CD4-positive, alpha-beta T cell treated with Interleukin-17A for 1 hour (primary cell): ENCODE measurements around the gene FHIT.
A peak's percentile ranks its signal among the peaks of the same experiment; 100 is the strongest.

Experiments used
- DNase-seq: peaks from one replicate; pipeline ENCODE4 v3.0.0-alpha.2; 2020

FHIT gene

GRCh38 chr3:59839810-59840515 lies 1411.3 kb downstream of the FHIT start:
- DNase-seq: peak; percentile 15

- no peak for DNase-seq
These were observed 1412.0 kb downstream of the FHIT start for GRCh38 chr3:59839283-59839682.

- DNase-seq: no peak
These were observed 1414.7 kb downstream of the FHIT start for GRCh38 chr3:59836531-59836930.

GRCh38 chr3:59832702-59833101 lies 1418.5 kb downstream of the FHIT start:
- no peak for DNase-seq

- DNase-seq: no peak
These were observed 1419.0 kb downstream of the FHIT start for GRCh38 chr3:59832241-59832640.

GRCh38 chr3:59831394-59831793 lies 1419.9 kb downstream of the FHIT start:
- DNase-seq: no peak

- no peak for DNase-seq
These were observed 1421.7 kb downstream of the FHIT start for GRCh38 chr3:59829527-59829926.

- no peak for DNase-seq
These were observed 1426.4 kb downstream of the FHIT start for GRCh38 chr3:59824876-59825275.

- DNase-seq: no peak
These were observed 1430.0 kb downstream of the FHIT start for GRCh38 chr3:59821274-59821673.

GRCh38 chr3:59820352-59820934 lies 1430.8 kb downstream of the FHIT start:
- no peak for DNase-seq

GRCh38 chr3:59818919-59819300 lies 1432.3 kb downstream of the FHIT start:
- no peak for DNase-seq

GRCh38 chr3:59818033-59818918 lies 1433.0 kb downstream of the FHIT start:
- no peak for DNase-seq

- DNase-seq: no peak
These were observed 1433.7 kb downstream of the FHIT start for GRCh38 chr3:59817511-59817910.

- no peak for DNase-seq
These were observed 1434.9 kb downstream of the FHIT start for GRCh38 chr3:59816312-59816711.

GRCh38 chr3:59813148-59813538 lies 1438.1 kb downstream of the FHIT start:
- no peak for DNase-seq

GRCh38 chr3:59812237-59813147 lies 1438.8 kb downstream of the FHIT start:
- no peak for DNase-seq

- DNase-seq: no peak
These were observed 1440.1 kb downstream of the FHIT start for GRCh38 chr3:59811160-59811559.

- DNase-seq: no peak
These were observed 1440.6 kb downstream of the FHIT start for GRCh38 chr3:59810606-59811005.

- DNase-seq: peak; percentile 14
These were observed 1441.4 kb downstream of the FHIT start for GRCh38 chr3:59809710-59810444.

GRCh38 chr3:59809016-59809415 lies 1442.2 kb downstream of the FHIT start:
- DNase-seq: no peak

- no peak for DNase-seq
These were observed 1442.8 kb downstream of the FHIT start for GRCh38 chr3:59808446-59808845.

- DNase-seq: no peak
These were observed 1448.0 kb downstream of the FHIT start for GRCh38 chr3:59803268-59803667.
